ENCODE measurements around the gene TRERF1.

Gene TRERF1

GRCh38 chr6:42316981-42317380 lies 134.7 kb downstream of the TRERF1 start:
- TF ChIP-seq CTCF (conservative IDR thresholded peaks at IDR 0.05; ENCODE audit: low read depth, low read length), result no peak
- DNase-seq (ENCODE audit: low read depth), result peak; percentile 46
- no peak overlapping the region for H3K4me3 ChIP-seq (ENCODE audit: low read length)

- no peak for TF ChIP-seq CTCF (conservative IDR thresholded peaks at IDR 0.05; ENCODE audit: low read depth, low read length)
- DNase-seq (ENCODE audit: low read depth), result peak; percentile 95
- no peak overlapping the region for H3K4me3 ChIP-seq (ENCODE audit: low read length)
Observed at GRCh38 chr6:42315991-42316970, 135.4 kb downstream of the TRERF1 start.

- DNase-seq (ENCODE audit: low read depth), result no peak
- no peak for TF ChIP-seq CTCF (conservative IDR thresholded peaks at IDR 0.05; ENCODE audit: low read depth, low read length)
- no peak overlapping the region for H3K4me3 ChIP-seq (ENCODE audit: low read length)
Observed at GRCh38 chr6:42315259-42315990, 136.3 kb downstream of the TRERF1 start.

GRCh38 chr6:42314571-42315258 lies 137.0 kb downstream of the TRERF1 start:
- DNase-seq (ENCODE audit: low read depth), result no peak
- H3K4me3 ChIP-seq (ENCODE audit: low read length), result no peak overlapping the region
- no peak for TF ChIP-seq CTCF (conservative IDR thresholded peaks at IDR 0.05; ENCODE audit: low read depth, low read length)

GRCh38 chr6:42313941-42314570 lies 137.7 kb downstream of the TRERF1 start:
- peak; percentile 37 for DNase-seq (ENCODE audit: low read depth)
- TF ChIP-seq CTCF (conservative IDR thresholded peaks at IDR 0.05; ENCODE audit: low read depth, low read length), result no peak
- H3K4me3 ChIP-seq (ENCODE audit: low read length), result no peak overlapping the region

GRCh38 chr6:42313038-42313437 lies 138.7 kb downstream of the TRERF1 start:
- TF ChIP-seq CTCF (conservative IDR thresholded peaks at IDR 0.05; ENCODE audit: low read depth, low read length), result no peak
- no peak overlapping the region for H3K4me3 ChIP-seq (ENCODE audit: low read length)
- no peak for DNase-seq (ENCODE audit: low read depth)

Measured in retinal pigment epithelial cell (primary cell).